ENCODE results near the gene RYR1. TPM values are rescaled to one million over a fixed set of nuclear protein-coding genes. Genes with fewer than 3 reads are reported as not detected.
A peak's percentile ranks its signal among the peaks of the same experiment; 100 is the strongest.
"Not testable (repeated sequence)": the region's sequence is repeated elsewhere in the genome, so short reads cannot be mapped to it uniquely, and the experiment has no call there.

Gene RYR1
- total RNA-seq, 2 donors from 2014 or later, result 0.22 to 0.33 TPM

DNA sequence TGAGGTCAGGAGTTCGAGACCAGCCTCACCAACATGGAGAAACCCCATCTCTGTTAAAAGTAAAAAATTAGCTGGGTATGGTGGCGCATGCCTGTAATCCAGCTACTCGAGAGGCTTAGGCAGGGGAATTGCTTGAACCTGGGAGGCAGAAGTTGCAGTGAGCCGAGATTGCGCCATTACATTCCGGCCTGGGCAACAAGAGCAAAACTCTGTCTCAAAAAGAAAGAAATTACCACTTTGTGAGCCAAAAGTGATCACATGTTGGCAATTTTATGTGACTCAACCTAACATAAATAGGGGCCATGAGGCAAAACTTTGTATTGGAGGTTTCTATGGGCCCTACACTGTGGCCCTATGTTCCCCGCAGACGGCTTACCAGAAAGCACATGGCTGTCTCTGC is 112.1 kb downstream of the RYR1 start:
- Mint-ChIP-seq H3K36me3 (no peaks in the 10 kb centered on the region), H3K27me3 (peaks cover 0 to 2% of the 10 kb centered on the region in 2 donors), H3K9me3 (no peaks in the 10 kb centered on the region), H3K4me3 (no peak overlapping the region), H3K4me1 (ENCODE audit: low read depth in 2 of 2) (peaks cover 11 to 21% of the 10 kb centered on the region in 2 donors), H3K27ac (peak overlapping the region in 1 of 2 donors; percentile 43)
- no peak for ATAC-seq
- DNase-seq (ENCODE audit: low spot score), result no peak

GRCh38 chr19:38547421-38547820 is 113.9 kb downstream of the RYR1 start:
- peaks cover 0 to 7% of the 10 kb centered on the region in 2 donors for H3K27me3 Mint-ChIP-seq
- no peaks in the 10 kb centered on the region for H3K36me3 Mint-ChIP-seq
- no peak for ATAC-seq
- H3K27ac Mint-ChIP-seq, result peak overlapping the region in 1 of 2 donors; percentile 70
- no peak for DNase-seq (ENCODE audit: low spot score)
- no peak overlapping the region for H3K4me3 Mint-ChIP-seq
- H3K4me1 Mint-ChIP-seq (ENCODE audit: low read depth in 2 of 2), result peaks cover 17 to 32% of the 10 kb centered on the region in 2 donors
- H3K9me3 Mint-ChIP-seq, result no peaks in the 10 kb centered on the region

GRCh38 chr19:38549061-38549460 is 115.6 kb downstream of the RYR1 start:
- Mint-ChIP-seq H3K27me3 (peaks cover 0 to 10% of the 10 kb centered on the region in 2 donors), H3K36me3 (no peaks in the 10 kb centered on the region), H3K27ac (no peak overlapping the region), H3K4me3 (no peak overlapping the region), H3K4me1 (ENCODE audit: low read depth in 2 of 2) (peaks cover 17 to 37% of the 10 kb centered on the region in 2 donors), H3K9me3 (no peaks in the 10 kb centered on the region)
- ATAC-seq (no peak), DNase-seq (ENCODE audit: low spot score) (no peak)

DNA sequence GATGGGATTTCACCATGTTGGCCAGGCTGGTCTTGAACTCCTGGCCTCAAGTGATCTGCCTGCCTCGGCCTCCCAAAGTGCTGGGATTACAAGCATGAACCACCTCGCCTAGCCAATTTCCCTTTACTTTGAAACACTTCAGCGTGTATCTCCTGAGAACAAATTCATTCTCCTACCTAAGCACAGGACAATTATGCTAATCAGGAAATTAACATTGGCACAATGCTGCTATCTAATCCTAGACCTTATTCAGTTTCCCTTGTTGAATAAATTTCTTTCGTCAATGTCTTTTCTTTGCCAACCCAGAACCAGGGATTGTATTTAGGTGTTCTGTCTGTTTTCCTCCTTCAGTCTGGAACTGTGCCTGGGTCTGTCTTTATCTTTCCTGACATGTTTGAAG is 116.5 kb downstream of the RYR1 start:
- Mint-ChIP-seq H3K36me3 (no peaks in the 10 kb centered on the region), H3K9me3 (no peaks in the 10 kb centered on the region), H3K4me3 (no peak overlapping the region), H3K27me3 (peaks cover 0 to 11% of the 10 kb centered on the region in 2 donors), H3K4me1 (ENCODE audit: low read depth in 2 of 2) (peaks cover 12 to 33% of the 10 kb centered on the region in 2 donors), H3K27ac (no peak overlapping the region)
- DNase-seq (ENCODE audit: low spot score) (no peak), ATAC-seq (no peak)

DNA sequence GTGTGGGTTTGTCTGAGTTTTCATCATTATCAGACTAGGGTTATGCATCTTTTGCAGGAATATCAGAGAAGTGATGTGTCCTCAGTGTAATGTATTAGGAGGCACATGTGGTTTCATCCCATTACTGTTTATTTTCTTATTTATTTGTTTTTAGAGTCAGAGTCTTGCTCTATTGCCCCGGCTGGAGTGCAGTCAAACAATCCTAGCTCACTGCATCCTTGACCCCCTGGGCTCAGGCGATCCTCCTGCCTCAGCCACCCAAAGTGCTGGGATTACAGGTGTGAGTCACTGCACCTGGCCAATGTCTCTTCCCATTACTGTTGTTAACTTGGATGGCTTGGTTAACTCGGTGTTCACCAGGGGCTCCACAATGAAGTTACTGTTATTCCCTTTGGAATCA is 116.9 kb downstream of the RYR1 start:
- DNase-seq (ENCODE audit: low spot score) (no peak), ATAC-seq (no peak)
- H3K36me3 Mint-ChIP-seq, result no peaks in the 10 kb centered on the region
- no peaks in the 10 kb centered on the region for H3K9me3 Mint-ChIP-seq
- peaks cover 0 to 11% of the 10 kb centered on the region in 2 donors for H3K27me3 Mint-ChIP-seq
- H3K4me3 Mint-ChIP-seq, result no peak overlapping the region
- H3K4me1 Mint-ChIP-seq (ENCODE audit: low read depth in 2 of 2), result peaks cover 12 to 33% of the 10 kb centered on the region in 2 donors
- H3K27ac Mint-ChIP-seq, result no peak overlapping the region

- Mint-ChIP-seq H3K9me3 (no peaks in the 10 kb centered on the region), H3K27ac (peak overlapping the region; percentile 47 to 75), H3K4me3 (peak overlapping the region; percentile 71), H3K27me3 (peaks cover 0 to 14% of the 10 kb centered on the region in 2 donors), H3K36me3 (no peaks in the 10 kb centered on the region), H3K4me1 (ENCODE audit: low read depth in 2 of 2) (peaks cover 14 to 37% of the 10 kb centered on the region in 2 donors)
- ATAC-seq, result peak; percentile 87 to 94
- no peak for DNase-seq (ENCODE audit: low spot score)
Observed at GRCh38 chr19:38551450-38551813, 117.9 kb downstream of the RYR1 start.

DNA sequence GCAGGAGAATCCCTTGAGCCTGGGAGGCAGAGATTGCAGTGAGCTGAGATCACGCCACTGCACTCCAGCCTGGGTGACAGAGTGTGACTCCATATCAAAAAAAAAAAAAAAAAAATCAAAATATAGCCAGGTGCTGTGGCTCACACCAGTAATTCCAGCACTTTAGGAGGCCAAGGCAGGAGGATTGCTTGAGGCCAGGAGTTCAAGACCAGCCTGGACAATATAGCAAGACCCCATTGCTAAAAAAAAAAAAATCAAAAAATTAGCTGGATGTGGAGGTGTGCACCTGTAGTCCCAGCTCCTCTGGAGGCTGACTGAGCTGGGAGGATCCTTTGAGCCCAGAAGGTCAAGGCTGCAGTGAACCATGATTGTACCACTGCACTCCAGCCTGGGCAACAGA is 119.7 kb downstream of the RYR1 start:
- Mint-ChIP-seq H3K4me3 (peak overlapping the region; percentile 8), H3K4me1 (ENCODE audit: low read depth in 2 of 2) (peaks cover 20 to 52% of the 10 kb centered on the region in 2 donors), H3K27ac (peak overlapping the region in 1 of 2 donors; percentile 38), H3K27me3 (peaks cover 0 to 14% of the 10 kb centered on the region in 2 donors)
- not testable (repeated sequence) for H3K9me3 Mint-ChIP-seq; ATAC-seq; H3K36me3 Mint-ChIP-seq; DNase-seq (ENCODE audit: low spot score)

- DNase-seq (ENCODE audit: low spot score) (no peak), ATAC-seq (no peak)
- peaks cover 0 to 14% of the 10 kb centered on the region in 2 donors for H3K27me3 Mint-ChIP-seq
- no peaks in the 10 kb centered on the region for H3K9me3 Mint-ChIP-seq
- no peaks in the 10 kb centered on the region for H3K36me3 Mint-ChIP-seq
- peak overlapping the region; percentile 56 for H3K4me3 Mint-ChIP-seq
- peaks cover 25 to 65% of the 10 kb centered on the region in 2 donors for H3K4me1 Mint-ChIP-seq (ENCODE audit: low read depth in 2 of 2)
- no peak overlapping the region for H3K27ac Mint-ChIP-seq
Observed at GRCh38 chr19:38554676-38555141, 121.2 kb downstream of the RYR1 start.

DNA sequence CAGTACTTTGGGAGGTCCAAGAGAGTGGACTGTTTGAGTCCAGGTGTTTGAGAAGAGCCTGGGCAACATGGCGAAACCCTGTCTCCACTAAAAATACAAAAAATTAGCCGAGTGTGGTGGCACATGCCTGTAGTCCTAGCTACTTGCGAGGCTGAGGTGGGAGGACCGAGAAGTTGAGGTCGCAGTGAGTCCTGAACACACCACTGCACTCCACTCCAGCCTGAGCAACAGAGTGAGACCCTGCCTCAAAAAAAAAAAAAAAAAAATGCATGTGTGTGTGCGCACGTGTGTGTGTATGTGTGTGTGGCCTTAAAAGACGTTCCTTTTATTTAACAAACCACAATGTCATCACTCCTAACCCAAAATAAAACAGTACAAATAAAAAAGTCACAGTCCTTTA is 121.7 kb downstream of the RYR1 start:
- no peak for DNase-seq (ENCODE audit: low spot score)
- H3K9me3 Mint-ChIP-seq, result no peaks in the 10 kb centered on the region
- H3K27me3 Mint-ChIP-seq, result peaks cover 0 to 16% of the 10 kb centered on the region in 2 donors
- H3K27ac Mint-ChIP-seq, result no peak overlapping the region
- peak overlapping the region; percentile 56 for H3K4me3 Mint-ChIP-seq
- no peaks in the 10 kb centered on the region for H3K36me3 Mint-ChIP-seq
- ATAC-seq, result no peak
- H3K4me1 Mint-ChIP-seq (ENCODE audit: low read depth in 2 of 2), result peaks cover 27 to 68% of the 10 kb centered on the region in 2 donors

- H3K9me3 Mint-ChIP-seq, result no peaks in the 10 kb centered on the region
- H3K4me3 Mint-ChIP-seq, result peak overlapping the region; percentile 80
- no peaks in the 10 kb centered on the region for H3K36me3 Mint-ChIP-seq
- peaks cover 0 to 14% of the 10 kb centered on the region in 2 donors for H3K27me3 Mint-ChIP-seq
- peak overlapping the region; percentile 48 to 65 for H3K27ac Mint-ChIP-seq
- ATAC-seq (peak in 1 of 2 donors; percentile 0), DNase-seq (ENCODE audit: low spot score) (no peak)
- peaks cover 22 to 58% of the 10 kb centered on the region in 2 donors for H3K4me1 Mint-ChIP-seq (ENCODE audit: low read depth in 2 of 2)
Observed at GRCh38 chr19:38556521-38557174, 123.2 kb downstream of the RYR1 start.

DNA sequence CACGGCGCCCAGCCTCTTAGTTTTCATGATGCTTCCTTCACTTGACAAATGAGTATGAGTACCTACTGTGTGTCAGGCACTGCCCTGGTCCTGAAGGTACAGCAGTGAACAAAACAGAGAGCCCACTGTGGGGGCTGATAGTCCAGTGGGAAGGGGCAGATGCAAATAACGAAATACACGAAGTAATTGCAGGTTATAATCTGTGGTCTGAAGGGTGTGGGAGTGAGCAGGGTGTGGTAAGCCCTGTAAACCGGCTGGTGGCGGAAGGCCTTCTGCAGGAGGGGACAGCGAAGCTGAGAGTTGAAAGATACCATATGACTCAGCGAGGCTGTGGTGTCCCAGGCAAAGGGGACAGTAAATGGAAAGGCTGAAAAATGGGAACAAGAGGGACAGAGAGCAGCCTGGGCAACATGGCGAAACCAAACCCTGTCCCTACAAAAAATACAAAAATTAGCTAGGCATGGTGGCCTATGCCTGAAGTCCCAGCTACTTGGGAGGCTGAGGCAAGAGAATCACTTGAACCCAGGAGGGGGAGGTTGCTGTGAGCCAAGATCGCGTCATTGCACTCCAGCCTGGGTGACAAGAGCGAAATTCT is 123.8 kb downstream of the RYR1 start:
- Mint-ChIP-seq H3K27me3 (peaks cover 0 to 18% of the 10 kb centered on the region in 2 donors), H3K36me3 (no peaks in the 10 kb centered on the region), H3K4me3 (peak overlapping the region; percentile 80), H3K9me3 (no peaks in the 10 kb centered on the region), H3K4me1 (ENCODE audit: low read depth in 2 of 2) (peaks cover 27 to 62% of the 10 kb centered on the region in 2 donors), H3K27ac (peak overlapping the region; percentile 48 to 65)
- DNase-seq (ENCODE audit: low spot score) (peak; percentile 70), ATAC-seq (peak; percentile 86 to 89)

GRCh38 chr19:38558933-38559332 is 125.4 kb downstream of the RYR1 start:
- not testable (repeated sequence) for DNase-seq (ENCODE audit: low spot score); H3K9me3 Mint-ChIP-seq; ATAC-seq; H3K36me3 Mint-ChIP-seq
- H3K4me1 Mint-ChIP-seq (ENCODE audit: low read depth in 2 of 2), result peaks cover 33 to 66% of the 10 kb centered on the region in 2 donors
- peak overlapping the region; percentile 75 for H3K4me3 Mint-ChIP-seq
- H3K27ac Mint-ChIP-seq, result peak overlapping the region in 1 of 2 donors; percentile 73
- peaks cover 0 to 23% of the 10 kb centered on the region in 2 donors for H3K27me3 Mint-ChIP-seq

GRCh38 chr19:38559428-38560401 is 126.2 kb downstream of the RYR1 start:
- no peaks in the 10 kb centered on the region for H3K36me3 Mint-ChIP-seq
- no peak for DNase-seq (ENCODE audit: low spot score)
- H3K9me3 Mint-ChIP-seq, result no peaks in the 10 kb centered on the region
- H3K27ac Mint-ChIP-seq, result peak overlapping the region; percentile 57 to 73
- ATAC-seq, result peak; percentile 83 to 88
- H3K4me3 Mint-ChIP-seq, result peak overlapping the region; percentile 75
- H3K4me1 Mint-ChIP-seq (ENCODE audit: low read depth in 2 of 2), result peaks cover 33 to 62% of the 10 kb centered on the region in 2 donors
- peaks cover 0 to 23% of the 10 kb centered on the region in 2 donors for H3K27me3 Mint-ChIP-seq
